ENCODE results near the gene ROR2.

- no peak for TF ChIP-seq CTCF (conservative IDR thresholded peaks at IDR 0.05; ENCODE audit: low read depth, low read length)
- TF ChIP-seq EZH2phosphoT487 (IDR thresholded peaks at IDR 0.05; ENCODE audit: borderline replicate concordance, low read length) = no peak
Observed at GRCh38 chr9:91611582-91611981, 338.4 kb downstream of the ROR2 start.

Measured in PC-3 (cell line).